CD4-positive, alpha-beta T cell treated with Interleukin-4 for 4 hours (primary cell): ENCODE measurements around the gene HOXA10.

Source experiments
- DNase-seq: peaks from one replicate; pipeline ENCODE4 v3.0.0-alpha.2; 2020

HOXA10 gene

DNA sequence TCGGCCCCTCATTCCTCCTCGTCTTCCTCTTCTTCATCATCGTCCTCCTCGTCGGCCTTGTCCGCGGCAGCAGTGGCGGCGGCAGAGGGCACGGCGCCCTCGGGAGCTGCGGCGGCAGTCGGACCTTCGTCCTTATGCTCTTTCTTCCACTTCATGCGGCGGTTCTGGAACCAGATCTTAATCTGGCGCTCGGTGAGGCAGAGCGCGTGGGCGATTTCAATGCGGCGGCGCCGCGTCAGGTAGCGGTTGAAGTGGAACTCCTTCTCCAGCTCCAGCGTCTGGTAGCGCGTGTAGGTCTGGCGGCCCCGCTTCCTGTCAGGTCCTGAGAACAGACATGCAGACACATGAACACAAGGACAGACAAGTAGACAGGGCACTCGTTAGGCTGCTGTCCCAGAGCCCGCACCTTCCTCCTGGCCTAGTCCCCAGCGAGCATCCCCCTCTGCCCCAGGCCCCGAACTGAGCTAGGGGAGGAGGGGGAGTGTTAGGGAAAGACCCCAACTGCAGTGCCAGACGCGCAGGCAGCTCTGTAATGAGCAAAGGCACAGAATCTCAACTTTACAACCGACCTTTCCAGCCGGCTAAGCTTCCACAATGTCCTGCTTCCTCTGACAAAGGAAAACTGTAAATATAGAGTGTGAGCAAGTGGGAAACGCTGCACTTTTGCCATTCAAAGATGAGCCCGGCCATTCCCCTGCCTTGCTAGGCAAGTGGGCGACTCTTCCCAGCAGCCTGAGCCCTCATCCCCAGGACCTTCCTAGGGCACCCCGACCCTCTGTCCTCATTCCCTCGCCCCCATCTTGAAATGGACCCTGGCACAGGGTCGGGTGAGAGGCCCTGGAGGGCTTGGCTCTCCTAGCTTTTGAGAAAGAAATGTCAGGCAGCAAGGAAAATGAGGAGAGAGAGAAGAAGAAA, 19.0 kb downstream of the HOXA10 start:
- DNase-seq = no peak

DNA sequence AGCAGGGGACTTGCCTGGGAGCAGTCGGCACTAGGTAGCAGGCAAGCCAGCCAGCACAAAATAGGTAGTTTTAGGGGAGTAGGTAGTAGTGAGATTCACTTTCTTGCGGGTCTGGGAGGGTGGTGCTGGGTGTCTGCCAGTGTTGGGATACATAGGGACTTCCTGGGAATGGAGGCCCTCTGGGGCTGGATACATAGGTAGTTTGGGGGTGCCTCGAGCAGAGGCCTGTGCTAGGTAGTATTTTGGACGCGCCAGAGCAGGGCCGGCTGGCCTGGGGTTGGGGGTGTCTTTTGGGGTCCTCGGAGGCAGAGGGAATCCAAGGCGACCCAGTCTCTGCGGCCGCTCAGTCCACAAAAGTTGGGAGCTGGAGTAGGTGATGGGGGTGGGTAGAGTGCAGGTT, 19.8 kb downstream of the HOXA10 start:
- DNase-seq = no peak

DNA sequence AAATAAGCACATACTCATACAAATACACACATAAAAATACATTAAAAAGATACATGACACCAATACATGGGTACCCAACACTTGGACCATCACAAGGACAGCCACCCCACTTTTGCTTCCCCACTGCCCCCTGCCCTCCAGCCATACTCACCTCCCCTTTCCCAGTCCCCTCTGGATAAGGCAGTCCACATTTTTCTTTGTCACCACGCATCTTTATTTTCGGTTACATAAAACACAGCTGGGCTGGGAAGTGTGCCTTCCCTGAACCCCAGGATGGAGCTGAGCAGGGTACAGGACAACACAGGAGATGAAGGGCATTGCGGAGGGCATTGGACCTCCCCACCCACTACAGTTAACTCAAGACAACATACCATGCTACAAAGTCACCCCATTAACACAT, 20.6 kb downstream of the HOXA10 start:
- no peak for DNase-seq

DNA sequence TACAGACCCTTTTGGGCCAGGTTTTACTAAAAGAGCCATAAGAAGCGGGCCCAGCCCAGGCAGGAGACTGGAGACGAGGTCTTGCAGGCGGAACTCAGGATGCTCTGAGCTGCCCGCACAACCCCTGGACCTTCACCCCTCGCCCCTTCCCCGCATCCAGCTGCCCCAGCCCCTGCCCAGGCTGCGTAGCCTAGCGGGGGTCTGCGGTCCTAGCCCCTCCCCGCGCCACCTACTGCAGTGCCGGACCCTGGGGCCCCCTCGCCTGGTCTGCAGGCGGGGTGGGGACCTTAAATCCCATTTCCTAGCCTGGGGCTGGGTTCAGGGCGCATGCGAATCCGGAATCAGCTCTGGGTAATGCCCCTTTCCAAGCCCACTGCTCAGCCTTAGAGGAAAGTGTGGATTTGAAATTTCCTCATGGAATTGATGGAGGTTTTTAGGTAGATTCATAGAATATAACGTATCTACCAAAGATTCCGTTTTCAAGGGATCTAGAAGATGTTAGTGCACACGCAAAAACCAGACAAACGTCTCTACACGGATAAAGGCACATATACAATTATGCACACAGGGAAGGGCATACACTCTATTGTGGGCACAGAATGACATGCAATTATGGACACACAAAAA, 21.2 kb downstream of the HOXA10 start:
- DNase-seq = no peak

DNA sequence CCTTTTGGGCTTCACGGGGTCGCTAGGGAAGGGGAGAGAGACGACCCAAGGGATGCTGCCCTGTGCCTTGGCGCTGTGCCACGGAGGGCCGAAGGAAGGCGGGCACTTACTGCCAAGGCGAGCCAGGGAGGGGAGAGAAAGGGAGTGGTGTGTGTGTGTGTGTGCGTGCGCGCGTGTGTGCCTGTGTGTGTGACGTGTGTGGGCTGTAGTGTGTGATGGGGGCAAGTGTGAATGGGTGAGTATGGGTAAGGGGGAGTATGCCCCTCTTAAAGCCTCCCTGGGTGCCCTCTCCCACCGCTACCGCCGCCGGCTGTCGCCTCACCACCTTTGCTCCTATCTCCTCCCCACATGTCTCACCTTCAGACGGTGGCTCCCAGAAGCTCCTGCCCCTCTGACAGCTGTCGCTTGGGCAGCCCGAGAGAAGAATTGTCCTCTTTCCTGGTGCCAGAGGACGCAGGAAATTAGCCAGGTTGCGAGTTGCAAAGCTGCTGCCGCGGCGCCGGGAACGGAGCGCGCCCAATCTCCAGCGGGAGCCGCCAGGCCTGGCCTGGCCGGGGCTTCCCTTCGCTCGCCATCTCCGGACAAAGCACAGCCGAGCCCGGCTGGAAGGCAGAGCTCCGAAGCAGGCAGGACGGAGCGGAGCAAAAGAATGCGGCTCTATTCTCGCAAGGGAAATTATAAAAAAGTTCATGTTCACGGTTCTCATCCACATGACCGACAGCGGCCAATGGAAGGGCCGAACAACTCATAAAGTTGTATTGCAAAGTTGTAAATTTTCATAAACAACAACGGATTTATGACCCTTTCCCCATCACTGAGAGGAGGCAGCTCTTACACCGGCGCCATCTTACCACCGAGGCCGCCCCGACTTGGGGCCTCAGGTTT, 21.9 kb downstream of the HOXA10 start, which contains the start of gene HOXA3:
Gene HOXA3, minus strand, starts transcription at position 653 of the 885 bp plus-strand sequence. CDS start 41,943 bp downstream, outside the sequence.
- no peak for DNase-seq

DNA sequence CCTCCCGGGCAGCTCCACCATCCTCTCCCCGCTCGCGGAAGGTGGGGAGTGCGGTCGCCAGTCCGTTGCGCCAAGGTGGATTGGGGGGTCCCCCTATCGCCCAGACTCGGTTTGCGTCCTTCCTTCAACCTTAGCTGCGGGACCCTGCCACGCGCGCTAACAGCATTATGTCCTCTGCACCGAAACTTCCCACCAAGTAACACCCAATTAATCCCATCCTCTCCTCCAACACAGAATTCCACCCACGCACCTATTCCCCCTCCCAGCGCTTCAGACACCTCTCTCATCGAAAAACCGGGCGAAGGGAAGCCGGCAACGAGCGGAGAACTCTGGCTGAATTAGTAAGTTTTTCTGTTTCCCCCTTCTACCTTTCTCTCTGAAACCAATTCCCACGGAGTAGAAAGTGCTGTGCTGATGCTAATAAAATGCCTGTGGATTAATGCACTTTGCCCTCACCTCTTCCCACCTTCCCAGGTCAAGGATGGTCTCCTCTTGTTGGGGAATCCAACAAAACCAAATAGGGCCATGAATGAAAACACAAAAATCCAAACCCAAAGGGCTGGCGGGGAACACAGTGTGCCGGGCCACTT, 22.7 kb downstream of the HOXA10 start:
- DNase-seq = no peak

DNA sequence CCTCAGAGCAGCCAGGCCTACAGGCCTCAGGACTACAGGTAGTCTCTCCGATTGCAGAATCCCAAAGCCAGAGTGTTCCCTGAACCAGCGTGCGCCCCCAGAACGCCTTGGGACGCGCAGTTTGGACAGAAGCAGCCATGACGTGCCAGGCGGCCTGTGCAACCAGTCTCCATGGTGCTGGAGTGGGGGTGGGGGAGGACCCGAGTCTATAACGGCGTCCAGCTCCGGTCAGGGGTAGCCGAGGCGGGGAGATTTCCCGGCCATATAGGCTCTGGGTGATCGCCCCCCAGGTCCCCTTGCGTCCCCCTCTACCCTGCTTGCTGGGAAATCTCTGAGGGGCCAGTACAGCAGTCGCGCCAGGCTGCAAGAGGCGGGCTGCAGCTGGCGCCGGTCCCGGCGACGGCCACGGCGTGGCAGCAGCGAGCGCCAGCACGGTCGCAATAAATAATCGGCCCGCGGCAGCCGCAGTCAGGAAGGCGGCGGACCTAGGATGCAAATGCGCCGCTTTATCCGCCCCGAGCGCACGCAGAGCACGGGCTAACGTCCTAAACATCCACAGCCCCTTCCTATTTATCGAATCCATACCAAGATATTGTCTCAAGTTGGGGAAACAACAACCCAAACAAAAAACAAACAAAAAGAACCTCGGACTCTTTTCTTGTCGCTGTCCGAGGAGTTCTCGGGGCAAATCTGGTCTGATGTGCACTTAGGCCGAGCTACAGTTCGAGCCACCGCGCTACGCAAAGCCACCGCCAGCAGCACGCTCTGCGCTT, 23.4 kb downstream of the HOXA10 start:
- DNase-seq = peak; percentile 50

DNA sequence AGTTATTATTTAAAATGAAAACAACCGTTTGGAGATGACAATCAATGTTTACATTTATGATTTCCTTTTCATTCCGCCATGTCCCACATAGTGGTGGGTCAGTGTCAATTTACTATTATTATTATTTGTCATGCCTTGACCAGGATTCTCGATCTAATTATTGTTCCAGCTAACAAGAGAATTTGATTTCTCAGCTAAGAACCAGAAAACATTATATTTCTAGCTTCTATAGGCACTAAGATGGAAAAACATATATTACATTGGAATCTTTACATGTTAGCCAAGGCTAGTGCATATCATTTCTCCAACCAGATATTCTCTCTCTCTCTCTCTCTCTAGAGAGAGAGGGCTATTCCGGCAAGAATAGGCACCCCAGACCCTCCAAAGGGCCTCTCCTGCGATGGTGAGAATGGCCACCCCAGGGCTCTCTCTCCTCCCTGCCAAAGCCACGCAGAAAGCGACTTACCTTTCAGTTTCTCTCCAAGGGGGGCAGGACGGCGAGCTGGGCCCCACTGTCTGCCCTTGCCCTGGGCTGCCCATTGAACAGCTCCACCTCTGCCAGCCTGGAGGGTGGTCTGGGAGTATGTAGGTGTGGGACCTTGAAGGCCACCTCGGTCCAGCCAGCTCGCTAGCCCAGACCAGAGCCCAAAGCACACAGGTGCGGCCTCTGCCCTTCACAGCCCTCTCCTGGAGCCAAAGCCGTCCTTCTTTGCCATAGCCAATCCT, 24.1 kb downstream of the HOXA10 start:
- no peak for DNase-seq

DNA sequence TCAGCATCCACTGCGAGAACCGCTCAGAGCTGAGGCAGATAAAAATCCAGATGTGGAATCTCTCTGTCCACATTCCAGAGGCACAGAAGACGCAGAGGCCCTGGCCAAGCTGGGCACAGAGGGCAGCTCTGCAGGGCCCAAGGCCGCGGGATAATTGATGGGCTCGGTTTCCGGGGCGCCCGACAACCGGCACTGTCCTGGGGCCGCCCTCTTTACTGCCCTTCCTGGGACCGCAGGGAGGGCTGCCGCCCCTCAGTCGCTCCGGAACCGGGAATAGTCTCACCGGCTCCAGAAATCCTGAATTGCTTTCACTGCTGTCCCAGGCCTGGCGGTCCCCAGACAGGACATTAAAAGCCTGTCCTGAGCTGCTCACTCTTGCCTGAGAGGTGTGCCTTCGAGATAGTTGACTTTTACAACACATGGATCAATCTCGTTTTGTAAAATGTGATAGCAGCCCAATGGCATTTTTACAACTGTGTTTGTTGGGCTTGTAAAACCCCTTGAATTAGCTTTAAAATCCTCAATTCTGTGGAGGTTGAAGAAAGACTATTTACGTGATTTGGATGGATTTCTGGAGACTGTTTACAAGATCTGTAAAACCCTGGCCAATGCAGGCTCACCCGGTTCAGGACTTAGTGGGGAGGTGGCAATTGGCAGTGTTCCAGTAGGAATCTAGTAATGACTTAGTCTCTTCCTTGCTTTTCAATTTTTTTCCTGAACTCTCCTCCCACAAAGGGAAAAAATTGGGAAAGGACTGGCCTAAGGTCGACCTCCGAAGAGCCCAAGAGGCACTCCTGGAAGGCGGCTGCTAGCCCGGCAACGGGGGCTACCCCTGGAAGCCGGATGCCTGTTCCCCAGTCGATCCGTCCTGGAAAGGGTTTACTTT, 25.1 kb downstream of the HOXA10 start:
- no peak for DNase-seq

DNA sequence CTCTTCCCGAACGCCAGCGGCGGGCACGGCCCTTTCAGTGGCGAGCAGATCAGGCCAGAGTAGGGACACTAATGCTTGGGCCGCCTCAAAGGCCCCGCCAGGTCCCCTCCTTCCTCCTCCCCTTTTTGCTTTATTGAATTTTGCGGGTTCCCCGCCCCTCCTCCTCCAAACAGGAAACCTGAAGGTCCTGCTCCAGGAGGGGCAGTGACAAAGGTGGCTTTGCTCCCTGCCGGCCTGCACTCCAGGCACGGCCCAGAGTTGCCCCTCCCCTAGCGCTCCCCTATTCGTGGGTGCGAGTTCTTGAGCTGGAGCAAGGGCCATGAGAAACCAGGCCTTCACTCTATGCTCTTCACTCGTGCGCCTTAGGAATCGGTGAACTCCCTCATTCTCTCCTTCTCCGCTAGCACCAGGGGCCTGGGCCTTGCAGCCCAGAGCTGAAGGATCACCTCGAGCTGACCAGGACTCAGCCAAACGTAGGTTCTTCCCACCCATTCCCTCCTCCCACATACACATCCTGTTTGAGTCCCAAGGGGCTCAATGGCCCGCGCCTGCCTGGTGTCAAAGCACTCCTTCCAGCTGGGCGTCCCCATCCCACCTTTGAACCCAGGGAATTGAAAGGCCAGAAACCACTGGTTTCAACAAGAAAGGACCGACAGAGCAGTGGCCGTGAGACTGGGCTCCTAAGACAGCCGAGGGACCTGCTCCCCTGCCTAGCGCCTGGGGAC, 25.9 kb downstream of the HOXA10 start:
- DNase-seq = no peak

DNA sequence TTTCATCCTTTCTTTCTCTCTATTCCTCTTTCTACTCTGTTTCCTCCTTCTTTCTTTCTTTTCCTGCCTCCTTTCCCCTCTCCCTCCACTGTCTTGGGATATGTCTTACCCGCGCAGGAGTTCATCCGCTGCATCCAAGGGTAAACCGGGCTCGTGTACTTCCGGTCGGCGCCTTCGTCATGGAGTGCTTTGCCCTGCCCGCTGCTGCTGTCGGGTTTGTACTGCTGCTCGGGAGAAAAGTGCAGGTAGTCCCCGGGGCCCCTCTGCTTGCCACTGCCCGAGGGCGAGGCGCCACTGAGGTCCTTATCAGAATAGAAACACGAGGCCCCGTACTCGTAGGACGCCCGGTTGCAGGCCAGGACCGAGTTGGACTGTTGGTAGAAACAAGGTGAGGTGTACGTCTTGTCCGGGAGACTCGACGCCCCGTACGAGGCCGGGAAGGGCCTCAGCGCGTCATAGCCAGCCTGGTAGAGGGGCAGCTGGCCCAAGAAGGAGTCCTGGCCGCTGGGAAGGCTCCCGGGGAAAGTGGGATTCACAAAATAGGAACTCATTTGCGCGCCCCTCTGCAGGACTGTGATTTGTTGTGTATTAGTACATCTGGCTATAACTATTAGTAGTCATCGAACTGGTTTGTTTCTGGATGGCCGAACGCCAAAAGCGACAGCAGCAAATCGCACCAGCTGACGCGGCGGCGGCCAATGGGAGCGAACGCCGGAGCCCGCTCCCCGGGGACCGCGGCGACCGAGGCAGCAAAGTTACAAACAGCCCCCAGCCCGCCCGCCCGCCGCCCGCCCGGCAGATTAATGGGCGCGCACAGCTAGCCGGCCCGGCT, 26.7 kb downstream of the HOXA10 start, which contains the start of gene HOXA6:
Gene HOXA6, minus strand, starts transcription at position 576 of the 832 bp plus-strand sequence. Its CDS starts 25 bp downstream, at position 551.
- no peak for DNase-seq

DNA sequence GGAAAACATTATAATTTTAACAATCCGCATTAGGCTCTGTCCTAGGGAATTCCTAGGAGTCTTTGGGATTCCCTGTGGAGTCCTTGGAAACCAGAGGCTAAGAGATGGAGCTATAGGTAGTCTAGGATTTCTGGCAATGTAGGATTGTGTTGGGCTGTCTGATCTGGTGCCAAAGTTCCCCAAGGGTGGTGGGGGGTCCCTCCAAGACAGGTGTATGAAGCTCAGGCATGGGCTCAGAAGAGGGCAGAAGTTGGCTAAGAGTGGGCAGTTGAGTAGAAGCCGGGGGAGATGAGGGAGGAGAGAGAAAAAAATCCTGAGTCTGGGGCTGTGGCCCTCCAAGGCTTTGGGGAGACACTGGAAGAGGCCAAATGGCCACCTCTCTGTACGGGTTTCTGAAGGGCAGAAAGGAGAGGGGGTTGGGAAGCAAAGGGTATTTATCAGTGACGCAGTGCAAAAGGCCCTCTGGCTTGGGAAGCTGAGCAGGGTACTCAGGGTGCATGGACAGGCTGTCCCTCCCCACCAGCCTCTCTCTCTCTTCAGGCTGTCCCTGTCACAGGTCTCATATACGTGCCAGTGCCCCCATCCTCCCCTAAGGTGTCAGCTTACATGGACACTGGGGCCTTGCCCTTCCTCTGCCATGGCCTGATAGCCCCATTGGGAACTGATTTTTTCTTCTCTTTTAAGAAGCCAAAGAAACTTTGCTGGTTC, 27.5 kb downstream of the HOXA10 start:
- DNase-seq = no peak

DNA sequence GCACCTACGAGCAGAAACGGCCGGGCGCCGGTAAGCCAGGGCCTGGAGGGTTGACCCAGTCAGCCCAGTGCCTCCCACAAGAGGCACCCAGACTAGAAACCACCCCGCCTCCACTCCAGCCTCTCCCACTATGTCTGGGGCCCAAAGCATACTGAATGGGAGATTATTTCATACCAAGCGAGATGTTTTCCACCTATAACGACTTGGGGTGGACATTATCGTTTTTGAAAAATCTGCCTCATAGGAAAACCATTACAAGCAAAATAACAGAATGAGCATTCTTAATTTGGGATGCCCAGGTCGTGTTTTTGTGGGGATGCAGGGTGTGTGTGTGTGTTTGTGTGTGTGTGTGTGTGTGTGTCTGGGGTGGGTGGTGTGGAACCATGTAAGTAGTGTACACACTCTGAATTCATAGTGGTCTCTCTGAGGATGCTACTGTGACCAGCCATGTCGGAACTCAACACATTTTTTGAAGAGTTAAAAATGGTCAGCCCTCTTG, 28.2 kb downstream of the HOXA10 start:
- DNase-seq = no peak

DNA sequence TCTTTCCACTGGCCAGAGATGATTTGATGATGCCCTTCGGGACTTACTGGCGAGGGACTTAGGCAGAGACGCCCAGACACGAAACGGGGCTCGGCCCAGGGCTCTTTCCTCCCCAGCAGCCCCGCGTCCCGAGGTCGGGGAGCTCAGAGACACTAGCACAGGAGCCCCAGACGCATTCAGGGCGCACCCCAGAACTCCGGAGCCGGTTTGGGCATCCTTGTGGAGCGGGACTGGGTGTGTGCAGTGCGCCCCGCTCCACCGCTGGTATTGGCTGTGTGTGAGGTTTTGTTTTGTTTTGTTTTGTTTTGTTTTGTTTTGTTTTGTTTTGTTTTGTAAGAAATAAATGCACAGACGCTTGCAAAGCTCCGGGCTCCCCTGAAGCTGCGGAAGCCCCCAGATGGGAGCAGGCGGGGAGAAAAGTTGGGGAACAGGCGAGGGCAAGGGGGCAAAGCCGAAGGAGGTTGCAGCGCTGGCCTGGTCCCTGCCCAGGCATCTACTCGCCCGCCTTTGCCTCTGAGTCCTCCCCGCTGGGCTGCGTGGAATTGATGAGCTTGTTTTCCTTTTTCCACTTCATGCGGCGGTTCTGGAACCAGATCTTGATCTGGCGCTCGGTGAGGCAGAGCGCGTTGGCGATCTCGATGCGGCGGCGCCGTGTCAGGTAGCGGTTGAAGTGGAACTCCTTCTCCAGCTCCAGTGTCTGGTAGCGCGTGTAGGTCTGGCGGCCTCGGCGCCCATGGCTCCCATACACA, 28.8 kb downstream of the HOXA10 start:
- no peak for DNase-seq

DNA sequence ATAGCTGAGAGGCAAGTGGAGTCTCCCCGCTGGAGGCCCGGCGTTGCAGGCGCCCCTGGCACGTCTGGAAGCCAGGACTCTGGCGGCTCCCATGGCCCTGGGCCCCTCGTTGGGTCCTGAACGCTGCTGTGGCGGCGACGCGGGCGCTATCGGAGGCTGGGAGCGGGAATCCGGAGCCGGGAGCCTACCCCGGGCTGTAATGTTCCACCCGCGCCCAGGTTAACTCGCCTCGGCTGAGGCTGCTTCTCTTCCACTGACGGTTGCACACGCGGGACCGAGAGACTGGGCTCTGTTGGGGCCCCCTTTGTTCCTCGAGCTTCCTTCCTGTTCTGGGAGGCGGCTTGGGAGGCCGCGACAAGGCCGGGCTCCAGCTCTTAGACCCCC, 29.3 kb downstream of the HOXA10 start:
- DNase-seq = no peak

DNA sequence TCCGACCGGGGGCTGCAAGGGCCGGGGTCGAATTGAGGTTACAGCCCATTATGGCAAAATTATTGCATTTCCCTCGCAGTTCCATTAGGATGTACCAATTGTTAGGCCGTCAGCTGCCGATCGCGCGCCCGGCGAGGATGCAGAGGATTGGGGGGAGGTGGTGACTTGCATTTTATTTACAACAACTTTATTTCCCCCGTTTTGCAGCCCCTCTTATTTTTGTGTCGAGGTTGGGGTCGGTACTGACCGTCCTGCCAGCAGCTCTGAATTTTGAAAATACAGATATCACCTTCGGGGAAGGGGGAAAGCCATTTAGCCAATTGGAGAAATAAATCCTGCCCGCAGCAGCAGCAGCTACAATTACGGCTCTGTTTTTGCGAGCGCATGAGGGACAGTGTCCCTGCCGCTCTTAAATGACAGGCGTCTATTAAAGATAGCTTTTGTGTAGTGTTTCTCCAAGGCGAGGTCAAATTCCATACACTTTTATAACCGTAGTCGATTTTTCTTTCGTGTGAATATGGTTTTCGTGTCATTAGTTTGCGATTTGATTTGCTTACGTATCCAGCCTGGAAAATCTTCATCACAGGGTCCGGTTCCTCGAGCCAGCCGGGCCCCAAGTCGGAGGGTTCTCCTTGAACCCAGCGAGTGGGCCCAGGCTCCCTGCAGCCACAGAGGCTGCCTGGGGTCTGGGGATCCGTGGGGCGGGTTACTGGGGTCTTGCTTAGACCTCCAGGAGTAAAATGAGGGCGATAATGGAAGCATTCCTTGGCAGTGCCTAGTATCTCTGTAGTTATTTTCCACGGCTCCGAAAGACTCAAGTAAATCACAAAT, 30.0 kb downstream of the HOXA10 start:
- DNase-seq = no peak
